CD4-positive, alpha-beta T cell treated with Interleukin-1 beta for 1 hour (primary cell): ENCODE data around the gene ZMIZ1.
"Not testable (repeated sequence)": the region's sequence is repeated elsewhere in the genome, so short reads cannot be mapped to it uniquely, and the experiment has no call there.

Experiments
- DNase-seq, 2 donors: peaks; one replicate each; pipeline ENCODE4 v3.0.0-alpha.2; 2020 to 2022

The ZMIZ1 gene

GRCh38 chr10:79274279-79275104 lies 205.7 kb downstream of the ZMIZ1 start:
- DNase-seq, result peak in 1 of 2 donors; percentile 68

DNA sequence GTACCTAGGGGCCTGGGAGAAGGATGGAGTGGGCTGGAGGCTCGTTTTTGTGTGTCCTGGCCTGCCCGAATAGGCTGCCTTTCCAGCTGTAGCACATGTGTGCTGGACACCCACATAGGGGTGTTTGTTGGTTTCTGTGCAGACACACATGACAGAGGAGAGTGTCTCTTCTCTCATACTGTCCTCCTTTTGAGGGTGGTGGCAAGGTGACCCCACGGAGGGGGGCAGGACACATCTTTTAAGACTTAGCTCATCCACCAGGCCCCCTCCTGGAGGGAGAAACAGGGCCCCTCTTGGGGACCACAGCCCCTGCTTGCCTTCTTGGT lies 206.3 kb downstream of the ZMIZ1 start:
- DNase-seq, result no peak

- DNase-seq, result no peak
Observed at GRCh38 chr10:79275431-79275851, 206.7 kb downstream of the ZMIZ1 start.

DNA sequence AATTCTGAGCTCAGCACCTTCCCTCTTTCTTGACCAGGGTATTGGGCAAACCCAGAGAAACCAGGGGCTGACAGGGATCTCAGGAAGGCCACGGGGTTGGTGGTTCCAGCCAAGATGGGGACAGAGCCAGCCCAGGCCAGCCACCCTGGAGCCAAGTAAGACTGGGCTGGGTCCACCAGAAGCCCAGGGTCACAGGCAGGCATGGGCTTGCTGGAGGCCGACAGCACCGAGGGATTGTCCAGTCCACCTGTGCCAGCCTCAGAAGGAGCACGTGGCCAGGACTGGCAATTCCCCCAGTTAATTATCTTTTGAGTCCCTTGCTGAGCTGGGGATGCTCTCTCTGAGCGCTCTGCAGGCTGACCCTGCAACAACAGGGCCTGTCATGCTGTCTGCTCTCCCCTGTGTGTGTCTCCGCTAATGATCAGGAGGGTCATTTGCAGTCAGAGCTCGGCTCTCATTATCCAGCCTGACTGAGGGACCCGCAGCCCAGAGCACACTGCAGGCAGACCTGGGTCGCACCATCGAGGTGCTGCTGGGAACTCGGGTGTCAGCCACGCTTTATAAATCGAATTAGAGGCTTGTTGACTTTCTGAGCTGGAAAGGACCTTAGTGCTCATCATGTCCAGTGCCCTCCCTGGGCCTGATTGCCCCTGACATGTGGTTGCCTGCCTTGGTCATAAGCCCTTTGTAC lies 209.0 kb downstream of the ZMIZ1 start:
- DNase-seq, result no peak

GRCh38 chr10:79279047-79279446 lies 210.3 kb downstream of the ZMIZ1 start:
- not testable (repeated sequence) for DNase-seq

DNA sequence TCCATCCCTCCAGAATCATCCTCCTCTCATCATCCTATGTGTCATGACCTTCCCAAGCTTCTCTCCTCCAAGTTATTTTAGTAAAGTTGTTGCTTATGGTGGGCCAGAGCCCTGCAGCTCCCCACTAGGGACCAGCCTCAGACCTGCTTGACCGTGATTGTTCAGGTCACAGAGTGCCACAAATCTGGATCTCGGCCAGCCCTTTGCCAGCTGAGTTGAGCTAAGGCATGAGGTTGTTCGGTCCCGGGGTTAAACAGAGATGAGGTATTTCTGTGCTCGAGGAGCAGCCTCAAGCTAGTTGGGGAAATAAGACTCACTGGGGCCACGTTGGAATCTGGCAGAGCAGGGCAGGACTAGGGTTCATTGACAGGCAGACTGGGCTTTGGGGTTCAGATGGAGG lies 212.2 kb downstream of the ZMIZ1 start:
- DNase-seq, result no peak

GRCh38 chr10:79282388-79282787 lies 213.6 kb downstream of the ZMIZ1 start:
- no peak for DNase-seq

GRCh38 chr10:79283616-79284015 lies 214.8 kb downstream of the ZMIZ1 start:
- no peak for DNase-seq

DNA sequence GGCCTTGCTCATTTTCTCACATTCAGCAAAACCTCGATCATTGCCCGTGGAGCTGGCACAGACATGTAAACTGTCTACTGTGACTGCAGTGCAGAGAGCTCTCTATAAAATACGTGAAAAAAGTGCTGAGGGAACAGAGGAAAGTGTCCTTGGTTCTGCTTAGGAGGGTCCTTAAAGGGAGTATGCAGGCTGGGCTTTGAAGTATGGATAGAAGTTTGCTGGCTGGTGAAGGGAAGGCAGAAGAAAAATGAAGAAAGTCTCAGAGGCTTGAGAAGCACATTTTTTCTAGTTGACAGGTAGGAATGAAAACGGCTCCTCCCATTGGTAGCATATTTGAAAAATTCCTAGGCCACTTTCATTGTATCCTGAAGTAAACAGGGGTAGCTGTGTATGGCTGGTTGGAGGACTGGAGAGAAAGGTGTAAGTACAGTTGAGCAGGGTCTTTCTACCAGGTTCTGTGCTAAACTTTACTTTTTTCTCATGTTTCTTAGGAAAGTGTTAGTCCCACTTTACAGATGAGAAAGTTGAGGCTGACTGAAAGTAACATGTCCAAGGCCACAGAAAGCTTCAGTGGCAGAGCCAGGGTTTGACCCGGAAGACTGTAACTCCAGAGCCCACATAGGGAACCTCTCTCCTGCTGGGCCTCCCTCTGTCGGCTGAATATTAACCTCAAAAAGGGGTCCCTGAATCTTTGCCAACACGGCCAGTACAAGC lies 215.5 kb downstream of the ZMIZ1 start:
- DNase-seq, result no peak

DNA sequence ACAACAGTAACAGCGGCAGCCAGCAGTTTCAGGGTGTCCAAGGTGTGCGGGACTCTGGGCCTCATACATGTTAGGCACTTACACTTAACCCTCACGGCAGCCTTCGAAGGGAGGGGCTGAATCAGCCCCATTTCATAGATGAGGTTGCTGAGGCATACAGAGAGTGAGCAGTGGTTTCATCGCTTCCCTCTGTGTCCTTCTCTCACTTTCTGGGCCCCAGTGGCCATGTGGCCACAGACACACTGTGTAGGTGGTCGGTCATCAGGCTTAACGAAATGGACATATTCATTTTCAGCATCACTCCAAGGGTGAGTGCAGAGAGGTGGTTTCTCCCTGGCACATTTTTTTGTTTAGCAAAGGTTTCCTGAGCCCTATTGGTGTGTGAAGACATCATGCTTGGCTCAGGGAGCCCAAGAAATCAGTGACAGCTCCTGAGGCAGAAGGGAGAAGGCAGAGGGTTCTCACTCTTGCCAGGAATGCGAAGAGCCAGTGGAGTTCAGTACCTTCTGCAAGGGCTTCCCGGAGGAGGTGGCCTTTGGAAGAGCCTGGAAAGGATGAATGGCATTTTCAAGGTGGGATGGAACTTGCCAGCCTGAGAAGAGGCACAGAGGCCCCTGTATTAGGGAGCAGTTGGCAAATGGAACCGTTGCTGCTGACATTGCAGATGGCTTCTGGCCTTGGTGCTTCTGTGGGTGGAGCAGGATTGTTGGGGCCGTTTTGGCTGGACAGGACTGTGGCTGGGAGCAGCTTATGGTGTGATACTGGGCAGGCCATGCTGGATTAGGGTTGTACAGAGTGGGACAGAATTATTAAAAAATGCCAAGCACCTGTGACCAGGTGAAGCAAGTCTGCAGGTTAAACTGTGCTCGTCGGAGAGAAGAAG lies 216.8 kb downstream of the ZMIZ1 start:
- DNase-seq, result peak in 1 of 2 donors; percentile 21

GRCh38 chr10:79286318-79286951 lies 217.7 kb downstream of the ZMIZ1 start:
- DNase-seq, result peak; percentile 72 to 91

GRCh38 chr10:79287973-79288723 lies 219.4 kb downstream of the ZMIZ1 start:
- no peak for DNase-seq

DNA sequence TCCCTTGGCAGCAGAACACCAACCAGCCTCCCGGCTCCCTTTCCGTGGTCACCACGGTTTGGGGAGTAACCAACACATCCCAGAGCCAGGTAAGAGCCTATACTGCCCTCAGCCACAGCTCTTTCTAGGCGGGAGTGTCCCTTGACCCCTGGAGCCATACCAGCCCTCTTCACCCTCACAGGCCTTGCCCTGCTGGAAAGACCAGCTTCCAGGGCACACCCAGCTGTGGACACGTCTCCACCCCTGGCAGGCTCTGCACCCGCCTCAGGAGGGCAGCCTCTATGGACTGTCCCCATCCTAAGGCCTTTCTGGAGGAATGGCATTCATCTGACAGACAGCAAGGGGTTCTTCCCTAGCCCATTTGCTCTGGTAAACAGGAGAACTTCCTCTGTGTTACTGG lies 221.0 kb downstream of the ZMIZ1 start:
- DNase-seq, result no peak

DNA sequence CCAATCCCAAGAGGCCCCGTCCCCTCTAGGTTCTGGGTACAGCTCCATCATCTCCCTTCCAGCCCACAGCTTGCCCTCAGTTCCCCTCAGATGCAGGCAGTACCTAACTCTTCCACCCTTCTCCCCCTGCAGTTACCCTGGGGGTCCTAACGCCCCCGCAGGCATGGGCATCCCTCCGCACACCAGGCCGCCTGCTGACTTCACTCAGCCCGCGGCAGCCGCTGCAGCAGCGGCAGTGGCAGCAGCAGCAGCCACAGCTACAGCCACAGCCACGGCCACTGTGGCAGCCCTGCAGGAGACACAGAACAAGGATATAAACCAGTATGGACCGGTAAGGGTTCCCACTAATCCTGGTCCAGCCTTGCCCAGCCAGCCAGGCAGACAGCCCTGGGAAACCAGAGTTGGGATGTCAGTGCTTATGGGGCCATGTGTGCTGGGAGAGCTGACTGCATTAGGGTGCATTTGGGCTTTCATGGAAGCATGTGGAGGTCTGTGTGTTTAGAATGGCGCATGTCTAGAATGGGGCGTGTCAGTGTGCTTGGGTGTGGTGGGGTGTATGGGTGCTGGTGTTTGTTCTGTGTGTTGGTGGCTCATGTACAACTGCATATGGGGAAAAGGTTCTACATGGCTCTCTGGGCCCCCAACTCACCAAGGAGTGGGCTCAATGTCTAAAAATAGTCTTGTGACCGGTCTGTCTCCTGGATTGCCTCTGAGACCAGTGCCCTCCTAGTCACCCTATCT lies 223.4 kb downstream of the ZMIZ1 start:
- no peak for DNase-seq

- peak in 1 of 2 donors; percentile 52 for DNase-seq
Observed at GRCh38 chr10:79292891-79293746, 224.4 kb downstream of the ZMIZ1 start.

DNA sequence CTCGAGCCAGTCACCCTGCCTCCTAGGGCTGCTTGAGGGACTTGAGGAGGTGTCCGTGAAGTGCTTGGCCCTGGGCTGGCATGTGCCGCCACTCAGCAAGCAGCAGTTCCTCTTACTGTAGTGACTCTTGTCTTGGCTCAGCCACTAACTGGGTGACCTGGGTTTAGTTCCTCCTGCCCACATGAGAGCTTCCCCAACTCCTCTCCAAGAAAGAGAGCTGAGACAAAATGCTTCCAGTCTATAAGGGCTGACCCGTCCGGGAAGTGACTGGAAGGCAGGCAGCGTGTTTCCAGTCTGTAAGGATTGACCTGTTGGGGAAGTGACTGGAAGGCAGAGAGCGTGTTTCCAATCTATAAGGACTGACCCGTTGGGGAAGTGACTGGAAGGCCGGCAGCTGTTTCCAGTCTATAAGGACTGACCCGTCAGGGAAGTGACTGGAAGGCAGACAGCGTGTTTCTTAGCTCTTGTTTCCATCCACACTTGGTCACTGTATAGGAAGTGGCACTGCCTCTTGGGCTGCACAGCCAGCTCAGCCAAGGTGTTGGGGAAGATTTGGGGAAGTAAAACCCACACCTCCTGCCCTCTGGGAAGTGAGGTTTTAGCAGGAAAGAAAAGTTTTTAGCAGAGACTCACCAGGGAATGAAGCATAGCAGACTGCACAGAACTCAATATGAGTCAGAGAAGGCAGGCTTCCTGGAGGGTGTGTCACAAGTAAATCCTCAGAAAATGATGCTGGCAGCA lies 225.2 kb downstream of the ZMIZ1 start:
- DNase-seq, result peak in 1 of 2 donors; percentile 72

DNA sequence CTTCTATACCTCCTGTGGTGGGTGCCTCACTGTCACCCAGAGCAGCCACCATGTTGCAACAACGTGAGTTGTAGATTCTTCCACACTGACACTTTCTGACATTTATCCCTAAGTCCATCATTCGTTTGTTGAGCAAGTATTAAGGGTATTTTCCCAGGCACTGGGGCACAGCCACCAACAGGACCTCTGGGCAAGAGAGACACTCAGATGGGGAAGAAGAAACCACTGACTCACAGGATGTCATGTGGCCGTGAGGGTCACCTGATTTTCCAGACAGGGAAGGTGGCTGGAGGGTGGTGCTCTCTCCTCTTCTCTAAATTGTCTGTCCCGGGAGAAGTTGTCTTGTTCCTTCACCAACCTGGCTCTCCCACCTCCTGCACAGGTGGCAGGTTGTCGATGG lies 226.8 kb downstream of the ZMIZ1 start:
- DNase-seq, result peak in 1 of 2 donors; percentile 72

DNA sequence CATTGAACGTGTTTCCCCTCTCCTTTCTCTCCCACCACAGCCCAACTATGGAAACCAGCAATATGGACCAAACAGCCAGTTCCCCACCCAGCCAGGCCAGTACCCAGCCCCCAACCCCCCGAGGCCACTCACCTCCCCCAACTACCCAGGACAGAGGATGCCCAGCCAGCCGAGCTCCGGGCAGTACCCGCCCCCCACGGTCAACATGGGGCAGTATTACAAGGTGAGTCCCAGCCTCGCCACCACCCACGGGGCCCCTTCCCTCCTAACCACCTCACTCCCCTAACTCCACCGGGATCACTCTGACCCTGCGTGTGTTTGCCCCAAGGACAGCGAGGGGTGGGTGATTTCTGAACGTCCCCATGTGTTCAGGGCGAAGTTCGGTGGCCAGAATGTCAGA lies 227.7 kb downstream of the ZMIZ1 start:
- DNase-seq, result no peak
